H1 (cell line): ENCODE results near the gene FAM228A. TPM values are rescaled to one million over a fixed set of nuclear protein-coding genes. Genes with fewer than 3 reads are reported as not detected.

Experiments
- polyA plus RNA-seq, 7 experiments: library from polyadenylated mRNA; depleted of rRNA in 3 of 7; stranded (reverse) in 5 of 7; unstranded in 2 of 7; fragments of >200 nt in 5 of 7; fragments of 200-250 nt in 2 of 7; gene quantifications; 1 replicate in 5 of 7; 2 replicates in 1 of 7; 4 replicates in 1 of 7; pipeline versions ENCODE4 v1.2.1 to v1.2.3, GENCODE V29; 2011 to 2013; ENCODE audit warnings: missing spikeins in 2 of 7, mixed read lengths in 2 of 7
- total RNA-seq: library from RNA; stranded (reverse); fragmentation: NEBNext Ultra II Directional; extraction: Animal tissue kit (Norgen Biotek cat#: 25700); gene quantifications from 2 replicates; pipeline ENCODE4 v1.2.1, GENCODE V29; 2021
- TF ChIP-seq, protein P1 (sequence below): fragments of 300-600 bp; sonication (generic); IDR thresholded peaks from 2 replicates; pipeline ENCODE4 v1.7.1; 2012; ENCODE audit warnings: low read length, moderate library complexity, mild to moderate bottlenecking, inconsistent platforms; ENCODE audit not compliant: insufficient replicate concordance

FAM228A gene
- total and polyA plus RNA-seq, 2 of the 8 experiments (the other 6 are each of a cell fraction or from before 2014, with no cell fraction given) = not detected

GRCh38 chr2:24132543-24132942, 42.3 kb upstream of the FAM228A start (continued):
- TF ChIP-seq, protein P1, sequence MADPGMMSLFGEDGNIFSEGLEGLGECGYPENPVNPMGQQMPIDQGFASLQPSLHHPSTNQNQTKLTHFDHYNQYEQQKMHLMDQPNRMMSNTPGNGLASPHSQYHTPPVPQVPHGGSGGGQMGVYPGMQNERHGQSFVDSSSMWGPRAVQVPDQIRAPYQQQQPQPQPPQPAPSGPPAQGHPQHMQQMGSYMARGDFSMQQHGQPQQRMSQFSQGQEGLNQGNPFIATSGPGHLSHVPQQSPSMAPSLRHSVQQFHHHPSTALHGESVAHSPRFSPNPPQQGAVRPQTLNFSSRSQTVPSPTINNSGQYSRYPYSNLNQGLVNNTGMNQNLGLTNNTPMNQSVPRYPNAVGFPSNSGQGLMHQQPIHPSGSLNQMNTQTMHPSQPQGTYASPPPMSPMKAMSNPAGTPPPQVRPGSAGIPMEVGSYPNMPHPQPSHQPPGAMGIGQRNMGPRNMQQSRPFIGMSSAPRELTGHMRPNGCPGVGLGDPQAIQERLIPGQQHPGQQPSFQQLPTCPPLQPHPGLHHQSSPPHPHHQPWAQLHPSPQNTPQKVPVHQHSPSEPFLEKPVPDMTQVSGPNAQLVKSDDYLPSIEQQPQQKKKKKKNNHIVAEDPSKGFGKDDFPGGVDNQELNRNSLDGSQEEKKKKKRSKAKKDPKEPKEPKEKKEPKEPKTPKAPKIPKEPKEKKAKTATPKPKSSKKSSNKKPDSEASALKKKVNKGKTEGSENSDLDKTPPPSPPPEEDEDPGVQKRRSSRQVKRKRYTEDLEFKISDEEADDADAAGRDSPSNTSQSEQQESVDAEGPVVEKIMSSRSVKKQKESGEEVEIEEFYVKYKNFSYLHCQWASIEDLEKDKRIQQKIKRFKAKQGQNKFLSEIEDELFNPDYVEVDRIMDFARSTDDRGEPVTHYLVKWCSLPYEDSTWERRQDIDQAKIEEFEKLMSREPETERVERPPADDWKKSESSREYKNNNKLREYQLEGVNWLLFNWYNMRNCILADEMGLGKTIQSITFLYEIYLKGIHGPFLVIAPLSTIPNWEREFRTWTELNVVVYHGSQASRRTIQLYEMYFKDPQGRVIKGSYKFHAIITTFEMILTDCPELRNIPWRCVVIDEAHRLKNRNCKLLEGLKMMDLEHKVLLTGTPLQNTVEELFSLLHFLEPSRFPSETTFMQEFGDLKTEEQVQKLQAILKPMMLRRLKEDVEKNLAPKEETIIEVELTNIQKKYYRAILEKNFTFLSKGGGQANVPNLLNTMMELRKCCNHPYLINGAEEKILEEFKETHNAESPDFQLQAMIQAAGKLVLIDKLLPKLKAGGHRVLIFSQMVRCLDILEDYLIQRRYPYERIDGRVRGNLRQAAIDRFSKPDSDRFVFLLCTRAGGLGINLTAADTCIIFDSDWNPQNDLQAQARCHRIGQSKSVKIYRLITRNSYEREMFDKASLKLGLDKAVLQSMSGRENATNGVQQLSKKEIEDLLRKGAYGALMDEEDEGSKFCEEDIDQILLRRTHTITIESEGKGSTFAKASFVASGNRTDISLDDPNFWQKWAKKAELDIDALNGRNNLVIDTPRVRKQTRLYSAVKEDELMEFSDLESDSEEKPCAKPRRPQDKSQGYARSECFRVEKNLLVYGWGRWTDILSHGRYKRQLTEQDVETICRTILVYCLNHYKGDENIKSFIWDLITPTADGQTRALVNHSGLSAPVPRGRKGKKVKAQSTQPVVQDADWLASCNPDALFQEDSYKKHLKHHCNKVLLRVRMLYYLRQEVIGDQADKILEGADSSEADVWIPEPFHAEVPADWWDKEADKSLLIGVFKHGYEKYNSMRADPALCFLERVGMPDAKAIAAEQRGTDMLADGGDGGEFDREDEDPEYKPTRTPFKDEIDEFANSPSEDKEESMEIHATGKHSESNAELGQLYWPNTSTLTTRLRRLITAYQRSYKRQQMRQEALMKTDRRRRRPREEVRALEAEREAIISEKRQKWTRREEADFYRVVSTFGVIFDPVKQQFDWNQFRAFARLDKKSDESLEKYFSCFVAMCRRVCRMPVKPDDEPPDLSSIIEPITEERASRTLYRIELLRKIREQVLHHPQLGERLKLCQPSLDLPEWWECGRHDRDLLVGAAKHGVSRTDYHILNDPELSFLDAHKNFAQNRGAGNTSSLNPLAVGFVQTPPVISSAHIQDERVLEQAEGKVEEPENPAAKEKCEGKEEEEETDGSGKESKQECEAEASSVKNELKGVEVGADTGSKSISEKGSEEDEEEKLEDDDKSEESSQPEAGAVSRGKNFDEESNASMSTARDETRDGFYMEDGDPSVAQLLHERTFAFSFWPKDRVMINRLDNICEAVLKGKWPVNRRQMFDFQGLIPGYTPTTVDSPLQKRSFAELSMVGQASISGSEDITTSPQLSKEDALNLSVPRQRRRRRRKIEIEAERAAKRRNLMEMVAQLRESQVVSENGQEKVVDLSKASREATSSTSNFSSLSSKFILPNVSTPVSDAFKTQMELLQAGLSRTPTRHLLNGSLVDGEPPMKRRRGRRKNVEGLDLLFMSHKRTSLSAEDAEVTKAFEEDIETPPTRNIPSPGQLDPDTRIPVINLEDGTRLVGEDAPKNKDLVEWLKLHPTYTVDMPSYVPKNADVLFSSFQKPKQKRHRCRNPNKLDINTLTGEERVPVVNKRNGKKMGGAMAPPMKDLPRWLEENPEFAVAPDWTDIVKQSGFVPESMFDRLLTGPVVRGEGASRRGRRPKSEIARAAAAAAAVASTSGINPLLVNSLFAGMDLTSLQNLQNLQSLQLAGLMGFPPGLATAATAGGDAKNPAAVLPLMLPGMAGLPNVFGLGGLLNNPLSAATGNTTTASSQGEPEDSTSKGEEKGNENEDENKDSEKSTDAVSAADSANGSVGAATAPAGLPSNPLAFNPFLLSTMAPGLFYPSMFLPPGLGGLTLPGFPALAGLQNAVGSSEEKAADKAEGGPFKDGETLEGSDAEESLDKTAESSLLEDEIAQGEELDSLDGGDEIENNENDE = no peak
- TF ChIP-seq, all 59 proteins: peak for 0
